GM06990 (cell line): ENCODE data around the gene CAPN2.

Source experiments
- DNase-seq: peaks from one replicate; pipeline ENCODE4 v3.0.0-alpha.2; 2011; ENCODE audit not compliant: insufficient read length; ENCODE audit errors: extremely low read depth
- H3K27me3 ChIP-seq: replicated peaks from 2 replicates; pipeline ENCODE4 v1.6.0; 2011; ENCODE audit warnings: low read length; ENCODE audit not compliant: control insufficient read depth, insufficient read depth
- H3K36me3 ChIP-seq: 2 replicates; pipeline ENCODE4 v1.5.1; 2011; ENCODE audit warnings: low read length; ENCODE audit not compliant: control insufficient read depth, insufficient read depth
- H3K4me3 ChIP-seq: replicated peaks from 2 replicates; pipeline ENCODE4 v1.5.1; 2011; ENCODE audit warnings: low read depth, mild to moderate bottlenecking, control low read depth, low read length
- CTCF ChIP-seq: IDR thresholded peaks from 2 replicates; pipeline ENCODE4 v1.5.1; 2011; ENCODE audit warnings: low read length, control low read depth, mild to moderate bottlenecking, inconsistent platforms; ENCODE audit not compliant: insufficient read depth, poor library complexity, severe bottlenecking

CAPN2 gene

GRCh38 chr1:223709598-223709997 is 2.7 kb upstream of the CAPN2 start:
- no peaks in the 10 kb centered on the region for H3K36me3 ChIP-seq
- H3K4me3 ChIP-seq, result no peak overlapping the region
- DNase-seq, result no peak
- TF ChIP-seq CTCF, result no peak
- H3K27me3 ChIP-seq, result no peaks in the 10 kb centered on the region; the same call in 1 of the 2 replicates

GRCh38 chr1:223710179-223711133 is 1.9 kb upstream of the CAPN2 start:
- no peak for DNase-seq
- no peaks in the 10 kb centered on the region for H3K36me3 ChIP-seq
- no peak for TF ChIP-seq CTCF
- no peak overlapping the region for H3K4me3 ChIP-seq
- H3K27me3 ChIP-seq, result no peaks in the 10 kb centered on the region; the same call in 1 of the 2 replicates

GRCh38 chr1:223711173-223711572 is 1.2 kb upstream of the CAPN2 start:
- Histone ChIP-seq H3K36me3 (no peaks in the 10 kb centered on the region; the same call in 1 of the 2 replicates), H3K4me3 (no peak overlapping the region), H3K27me3 (no peaks in the 10 kb centered on the region; the same call in 1 of the 2 replicates)
- TF ChIP-seq CTCF, result no peak
- no peak for DNase-seq

GRCh38 chr1:223711747-223712193 is 569 bp upstream of the CAPN2 start:
- Histone ChIP-seq H3K36me3 (no peaks in the 10 kb centered on the region; the same call in 1 of the 2 replicates), H3K27me3 (no peaks in the 10 kb centered on the region; the same call in 1 of the 2 replicates), H3K4me3 (peak overlapping the region; percentile 89)
- no peak for DNase-seq
- TF ChIP-seq CTCF, result no peak

- no peak for TF ChIP-seq CTCF
These were observed 623 bp downstream of the CAPN2 start for GRCh38 chr1:223712850-223713474.

More at GRCh38 chr1:223712850-223713474, 623 bp downstream of the CAPN2 start:
- Histone ChIP-seq H3K4me3 (peak overlapping the region; percentile 89), H3K36me3 (peaks cover 2% of the 10 kb centered on the region), H3K27me3 (no peaks in the 10 kb centered on the region; the same call in 1 of the 2 replicates)
- DNase-seq, result no peak
